ENCODE results near the gene FGF3. TPM values are rescaled to one million over a fixed set of nuclear protein-coding genes. Genes with fewer than 3 reads are reported as not detected.

The FGF3 gene
- total RNA-seq, 1 donor from 2014 or later = not detected

GRCh38 chr11:69836401-69836800, 17.2 kb upstream of the FGF3 start:
- peaks cover 11% of the 10 kb centered on the region for H3K27me3 ChIP-seq (ENCODE audit: control insufficient read depth, insufficient read depth, low read length)
- no peak for DNase-seq (ENCODE audit: low read depth)
- no peak overlapping the region for H3K4me3 ChIP-seq (ENCODE audit: low read depth, low read length)
- H3K36me3 ChIP-seq (ENCODE audit: control insufficient read depth, insufficient read depth, low read length) = no peaks in the 10 kb centered on the region
- TF ChIP-seq CTCF (IDR thresholded peaks at IDR 0.05; ENCODE audit: insufficient read depth, low read length, poor library complexity, severe bottlenecking) = no peak

- no peak for DNase-seq (ENCODE audit: low read depth)
Measured at GRCh38 chr11:69834811-69835800, 15.9 kb upstream of the FGF3 start.

GRCh38 chr11:69834251-69834650, 15.0 kb upstream of the FGF3 start:
- peaks cover 18% of the 10 kb centered on the region for H3K27me3 ChIP-seq (ENCODE audit: control insufficient read depth, insufficient read depth, low read length)
- no peak overlapping the region for H3K4me3 ChIP-seq (ENCODE audit: low read depth, low read length)
- H3K36me3 ChIP-seq (ENCODE audit: control insufficient read depth, insufficient read depth, low read length) = no peaks in the 10 kb centered on the region
- no peak for TF ChIP-seq CTCF (IDR thresholded peaks at IDR 0.05; ENCODE audit: insufficient read depth, low read length, poor library complexity, severe bottlenecking)
- no peak for DNase-seq (ENCODE audit: low read depth)

More at GRCh38 chr11:69834811-69835800, 15.9 kb upstream of the FGF3 start:
- H3K27me3 ChIP-seq (ENCODE audit: control insufficient read depth, insufficient read depth, low read length) = peaks cover 18% of the 10 kb centered on the region
- no peak overlapping the region for H3K4me3 ChIP-seq (ENCODE audit: low read depth, low read length)
- no peaks in the 10 kb centered on the region for H3K36me3 ChIP-seq (ENCODE audit: control insufficient read depth, insufficient read depth, low read length)
- no peak for TF ChIP-seq CTCF (IDR thresholded peaks at IDR 0.05; ENCODE audit: insufficient read depth, low read length, poor library complexity, severe bottlenecking)

- no peak for TF ChIP-seq CTCF (IDR thresholded peaks at IDR 0.05; ENCODE audit: insufficient read depth, low read length, poor library complexity, severe bottlenecking)
- no peak for DNase-seq (ENCODE audit: low read depth)
- H3K4me3 ChIP-seq (ENCODE audit: low read depth, low read length) = no peak overlapping the region
- peaks cover 18% of the 10 kb centered on the region for H3K27me3 ChIP-seq (ENCODE audit: control insufficient read depth, insufficient read depth, low read length)
- H3K36me3 ChIP-seq (ENCODE audit: control insufficient read depth, insufficient read depth, low read length) = no peaks in the 10 kb centered on the region
Measured at GRCh38 chr11:69832561-69833413, 13.6 kb upstream of the FGF3 start.

GRCh38 chr11:69831985-69832384, 12.8 kb upstream of the FGF3 start:
- Histone ChIP-seq H3K36me3 (ENCODE audit: control insufficient read depth, insufficient read depth, low read length) (no peaks in the 10 kb centered on the region), H3K27me3 (ENCODE audit: control insufficient read depth, insufficient read depth, low read length) (peaks cover 18% of the 10 kb centered on the region), H3K4me3 (ENCODE audit: low read depth, low read length) (no peak overlapping the region)
- no peak for DNase-seq (ENCODE audit: low read depth)
- TF ChIP-seq CTCF (IDR thresholded peaks at IDR 0.05; ENCODE audit: insufficient read depth, low read length, poor library complexity, severe bottlenecking) = no peak

Data from kidney epithelial cell (primary cell).